Lung microvascular endothelial cell (primary cell): ENCODE results near the gene UBE2L3. TPM values are rescaled to one million over a fixed set of nuclear protein-coding genes. Genes with fewer than 3 reads are reported as not detected.
"Not testable (repeated sequence)": the region's sequence is repeated elsewhere in the genome, so short reads cannot be mapped to it uniquely, and the experiment has no call there.

ENCODE experiments used
- DNase-seq, 2 donors: peaks; one replicate each; pipeline versions ENCODE4 v3.0.0 to v3.0.0-alpha.2; 2010; ENCODE audit warnings: low read depth in 2 of 2
- total RNA-seq: library from RNA; depleted of rRNA; stranded (reverse); fragments of >200 nt; gene quantifications from 2 replicates; pipeline ENCODE4 v1.2.1, GENCODE V29; 2014

Gene UBE2L3
- total RNA-seq, 1 donor from 2014 or later: 21.4 TPM

DNA sequence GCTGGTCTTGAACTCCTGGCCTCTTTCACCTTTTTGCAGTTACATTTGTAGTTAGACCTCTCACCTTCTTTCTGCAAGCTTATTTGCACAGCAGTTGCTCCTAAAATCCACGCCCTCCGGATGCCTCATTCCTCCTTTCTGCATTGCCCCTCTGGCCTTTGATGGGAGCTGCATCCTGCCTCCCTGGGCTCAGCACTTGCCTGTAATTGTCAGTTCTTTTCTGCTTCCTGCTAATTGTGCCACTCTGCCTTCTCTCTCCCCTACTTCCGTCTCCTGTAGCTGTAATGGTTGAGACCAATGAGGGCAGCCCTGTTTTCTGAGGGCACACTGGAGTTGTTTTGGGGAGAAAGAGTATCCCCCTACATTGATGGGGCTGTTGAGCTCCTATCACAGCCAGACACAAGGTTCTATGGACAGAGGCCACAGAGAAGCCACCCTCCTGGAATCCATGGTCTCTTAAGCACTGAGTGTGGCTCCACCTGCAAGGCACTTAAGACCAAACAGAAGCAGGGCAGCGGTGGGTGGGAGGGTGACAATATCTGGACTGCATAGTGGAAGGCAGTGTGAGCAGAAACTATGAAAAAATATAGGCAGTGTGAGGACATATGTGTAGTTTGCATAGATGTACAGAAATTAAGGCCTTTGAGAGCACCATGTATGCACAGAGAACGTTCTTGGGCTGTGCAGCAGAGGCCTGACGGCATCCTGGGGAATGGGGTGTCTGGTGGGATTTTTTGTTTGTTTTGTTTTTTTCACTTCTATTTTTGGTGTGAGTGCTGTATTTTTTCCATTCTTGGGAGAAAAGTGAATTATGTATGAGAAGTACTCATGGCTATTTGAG, 31.8 kb downstream of the UBE2L3 start:
- peak in 1 of 2 donors; percentile 42 for DNase-seq

DNA sequence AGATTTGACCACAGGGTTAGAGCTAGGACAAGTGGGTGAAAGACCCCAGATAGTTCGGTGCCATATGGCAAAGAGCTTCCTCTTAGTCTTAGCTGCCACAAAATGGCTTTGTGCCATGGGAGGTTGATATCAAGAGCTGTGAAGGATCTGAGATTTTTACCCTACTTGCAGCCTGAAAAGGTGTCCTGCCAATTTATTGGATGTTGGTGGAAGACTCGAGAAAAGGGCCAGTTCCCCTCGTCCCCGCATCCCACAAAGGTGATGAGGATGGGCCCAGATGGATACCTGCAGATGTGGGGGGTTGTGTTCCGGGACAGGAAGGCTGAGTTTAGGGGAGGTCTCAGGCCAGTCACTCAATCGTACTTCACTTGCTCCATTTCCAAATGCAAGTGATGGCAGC, 35.1 kb downstream of the UBE2L3 start:
- DNase-seq: no peak

GRCh38 chr22:21603973-21604372, 36.5 kb downstream of the UBE2L3 start:
- no peak for DNase-seq

DNA sequence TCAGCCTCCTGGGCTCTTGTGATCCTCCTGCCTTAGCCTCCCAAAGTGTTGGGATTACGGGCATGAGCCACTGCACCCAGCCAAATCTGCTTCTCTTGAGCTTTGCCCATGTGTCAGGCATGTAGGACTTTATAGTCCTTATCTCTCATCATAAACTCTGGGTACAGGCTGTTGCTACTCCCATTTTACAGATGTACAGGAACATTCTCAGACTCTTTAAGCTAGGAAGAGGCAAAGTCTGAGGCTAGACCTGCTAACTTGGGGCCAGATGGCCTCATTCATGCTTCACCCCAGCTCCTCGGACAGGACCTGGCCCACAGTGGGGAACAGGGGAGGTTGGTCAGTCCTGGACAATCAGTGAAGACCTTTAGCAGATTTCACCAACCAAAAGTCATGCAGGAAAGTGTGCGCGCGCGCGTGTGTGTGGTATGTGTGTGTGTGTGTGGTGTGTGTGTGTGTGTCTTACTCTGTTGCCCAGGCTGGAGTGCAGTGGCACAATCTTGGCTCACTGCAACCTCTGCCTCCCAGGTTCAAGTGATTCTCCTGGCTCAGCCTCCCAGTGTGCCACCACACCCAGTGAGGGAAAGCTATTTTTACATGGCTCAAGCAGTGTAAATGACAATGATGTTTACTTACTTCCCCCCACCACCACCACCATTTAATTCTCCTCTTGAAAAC, 38.5 kb downstream of the UBE2L3 start:
- no peak for DNase-seq

DNA sequence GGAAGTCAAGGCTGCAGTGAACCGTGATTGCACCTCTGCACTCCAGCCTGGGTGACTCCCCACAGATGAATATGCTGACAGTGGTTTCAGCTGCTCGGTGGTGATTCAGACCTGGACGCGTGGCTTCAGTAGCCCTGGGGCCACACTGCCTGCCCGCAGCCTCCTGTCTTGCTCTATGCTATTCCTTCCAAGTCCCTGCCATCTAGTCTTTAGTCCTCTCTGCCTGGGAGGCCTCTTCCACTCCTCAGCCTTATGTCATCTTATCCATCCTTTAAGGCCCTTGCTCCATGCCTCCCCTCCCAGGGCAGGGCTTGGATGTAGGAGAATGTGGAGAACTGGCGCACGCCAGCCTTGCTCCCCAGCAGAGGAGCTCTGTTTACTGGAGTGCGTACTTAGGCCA, 39.3 kb downstream of the UBE2L3 start:
- DNase-seq: no peak

DNA sequence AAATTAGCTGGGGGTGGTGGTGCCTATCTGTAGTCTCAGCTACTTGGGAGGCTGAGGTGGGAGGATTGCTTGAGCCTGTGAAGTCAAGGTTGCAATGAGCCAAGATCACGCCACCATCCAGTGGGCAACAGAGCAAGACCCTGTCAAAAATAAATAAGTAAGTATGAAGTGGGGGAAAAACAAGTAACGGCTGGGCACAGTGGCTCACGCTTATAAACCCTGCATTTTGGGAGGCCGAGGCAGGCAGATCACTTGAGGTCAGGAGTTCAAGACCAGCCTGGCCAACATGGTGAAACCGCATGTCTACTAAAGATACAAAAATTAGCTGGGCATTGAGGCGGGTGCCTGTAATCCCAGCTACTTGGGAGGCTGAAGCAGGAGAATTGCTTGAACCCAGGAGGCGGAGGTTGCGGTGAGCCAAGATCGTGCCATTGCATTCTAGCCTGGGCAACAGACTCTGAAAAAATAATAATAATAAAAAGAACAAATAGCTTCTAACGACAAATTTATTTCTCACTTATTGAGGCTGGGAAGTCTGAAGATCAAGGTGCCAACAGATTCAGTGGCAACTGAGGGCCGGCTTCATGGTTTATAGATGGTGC, 42.1 kb downstream of the UBE2L3 start:
- not testable (repeated sequence) for DNase-seq

DNA sequence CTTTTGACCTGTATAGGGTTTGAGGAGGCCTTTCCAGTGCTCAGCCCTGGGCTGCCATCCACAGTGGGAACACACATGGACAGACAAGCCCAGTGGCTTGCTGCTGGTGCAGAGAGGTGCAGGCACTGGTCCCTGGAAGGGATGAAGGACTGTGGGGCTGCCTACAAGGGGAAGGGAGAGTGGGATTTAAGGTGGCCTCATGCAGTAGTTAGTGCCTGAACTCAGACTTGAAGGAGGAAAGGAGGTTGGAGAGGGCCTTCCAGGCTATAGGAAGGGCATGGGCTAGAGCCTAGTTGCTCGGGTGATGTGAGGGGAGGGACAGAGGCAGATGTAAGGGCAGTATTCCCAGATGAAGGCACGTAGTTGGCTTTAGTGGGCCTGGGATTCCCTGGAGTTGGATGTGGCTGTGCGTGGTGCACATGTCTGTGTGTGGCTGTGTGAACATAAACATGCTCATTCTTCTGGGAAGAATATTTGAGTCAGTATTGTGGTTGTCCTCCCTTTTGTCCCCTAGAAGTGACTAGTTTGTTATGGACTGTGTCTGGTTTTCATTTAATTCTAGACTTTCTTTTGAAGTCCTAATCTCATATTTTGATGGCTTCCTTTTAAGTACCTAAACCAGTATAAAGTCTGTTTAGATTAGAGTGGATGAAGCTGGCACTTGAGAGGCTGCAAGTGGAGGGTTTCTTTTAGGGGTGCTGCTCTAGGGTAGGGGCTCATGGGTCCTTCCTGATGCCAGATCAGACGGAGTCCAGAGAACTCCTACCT, 43.9 kb downstream of the UBE2L3 start:
- DNase-seq: no peak

GRCh38 chr22:21612858-21613257, 45.3 kb downstream of the UBE2L3 start:
- DNase-seq: no peak

DNA sequence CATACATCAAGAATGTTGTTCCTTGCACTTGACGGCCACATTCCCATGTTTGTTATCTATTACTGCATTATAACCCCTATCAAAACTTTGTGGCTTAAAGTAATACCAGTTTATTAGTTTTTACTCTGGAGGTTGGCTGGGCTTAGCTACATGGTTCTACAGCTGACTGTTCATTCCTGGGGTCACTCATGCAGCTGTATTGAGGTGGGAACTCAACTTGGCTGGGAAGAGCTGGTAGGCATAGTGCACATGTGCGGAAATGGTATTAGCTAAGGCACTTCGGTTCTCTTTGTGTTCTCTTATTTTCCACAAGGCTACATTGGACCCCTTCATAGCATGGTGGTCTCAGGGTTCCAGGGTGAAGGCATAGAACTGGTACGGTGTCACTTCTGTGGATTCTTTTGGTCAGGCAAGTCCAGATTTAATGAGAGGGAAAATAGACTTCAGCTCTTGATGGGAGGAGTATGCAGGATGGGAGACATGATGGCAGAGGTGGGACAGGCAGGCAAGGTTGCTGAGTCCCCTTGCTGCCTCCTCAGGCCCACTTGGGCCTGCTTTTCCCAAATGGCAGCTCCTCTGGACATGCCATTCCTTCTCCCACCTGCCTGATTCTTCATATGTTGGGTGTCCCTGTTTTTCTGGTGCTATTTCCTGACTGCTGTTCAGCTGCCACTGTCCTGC, 46.2 kb downstream of the UBE2L3 start:
- DNase-seq: no peak

- no peak for DNase-seq
Observed at GRCh38 chr22:21615731-21616130, 48.2 kb downstream of the UBE2L3 start.

DNA sequence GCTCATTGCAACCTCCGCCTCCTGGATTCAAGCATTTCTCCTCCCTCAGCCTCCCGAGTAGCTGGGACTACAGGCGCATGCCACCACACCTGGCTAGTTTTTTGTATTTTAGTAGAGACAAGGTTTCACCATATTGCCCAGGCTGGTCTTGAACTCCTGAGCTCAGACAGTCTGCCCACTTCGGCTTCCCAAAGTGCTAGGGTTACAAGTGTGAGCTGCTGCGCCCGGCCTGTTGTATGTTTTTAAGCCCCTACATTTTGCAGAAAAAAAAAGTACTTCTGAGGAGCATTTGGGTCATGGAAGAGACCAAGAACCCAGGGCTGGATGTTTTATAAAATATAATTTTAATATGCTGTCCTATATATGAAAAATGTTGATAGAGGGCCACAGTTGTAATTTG, 49.8 kb downstream of the UBE2L3 start:
- DNase-seq: not testable (repeated sequence)

DNA sequence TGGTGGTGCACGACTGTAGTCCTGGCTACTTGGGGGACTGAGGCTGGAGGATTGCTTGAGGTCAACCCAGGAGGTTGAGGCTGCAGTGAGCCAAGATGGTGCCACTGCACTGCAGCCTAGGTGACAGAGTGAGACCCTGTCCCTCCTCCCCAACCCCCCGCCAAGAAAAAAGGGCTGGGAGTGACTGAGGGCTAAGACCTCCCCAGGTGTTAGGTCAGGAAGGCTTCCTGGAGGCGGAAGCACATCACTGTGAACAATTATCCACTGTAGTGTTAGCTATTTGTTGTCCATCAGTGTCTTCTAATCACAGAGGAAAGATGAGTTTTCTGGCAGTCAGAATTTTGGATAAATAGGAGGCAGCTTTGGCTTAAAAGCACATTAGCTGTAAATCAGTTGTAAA, 53.5 kb downstream of the UBE2L3 start:
- no peak for DNase-seq

DNA sequence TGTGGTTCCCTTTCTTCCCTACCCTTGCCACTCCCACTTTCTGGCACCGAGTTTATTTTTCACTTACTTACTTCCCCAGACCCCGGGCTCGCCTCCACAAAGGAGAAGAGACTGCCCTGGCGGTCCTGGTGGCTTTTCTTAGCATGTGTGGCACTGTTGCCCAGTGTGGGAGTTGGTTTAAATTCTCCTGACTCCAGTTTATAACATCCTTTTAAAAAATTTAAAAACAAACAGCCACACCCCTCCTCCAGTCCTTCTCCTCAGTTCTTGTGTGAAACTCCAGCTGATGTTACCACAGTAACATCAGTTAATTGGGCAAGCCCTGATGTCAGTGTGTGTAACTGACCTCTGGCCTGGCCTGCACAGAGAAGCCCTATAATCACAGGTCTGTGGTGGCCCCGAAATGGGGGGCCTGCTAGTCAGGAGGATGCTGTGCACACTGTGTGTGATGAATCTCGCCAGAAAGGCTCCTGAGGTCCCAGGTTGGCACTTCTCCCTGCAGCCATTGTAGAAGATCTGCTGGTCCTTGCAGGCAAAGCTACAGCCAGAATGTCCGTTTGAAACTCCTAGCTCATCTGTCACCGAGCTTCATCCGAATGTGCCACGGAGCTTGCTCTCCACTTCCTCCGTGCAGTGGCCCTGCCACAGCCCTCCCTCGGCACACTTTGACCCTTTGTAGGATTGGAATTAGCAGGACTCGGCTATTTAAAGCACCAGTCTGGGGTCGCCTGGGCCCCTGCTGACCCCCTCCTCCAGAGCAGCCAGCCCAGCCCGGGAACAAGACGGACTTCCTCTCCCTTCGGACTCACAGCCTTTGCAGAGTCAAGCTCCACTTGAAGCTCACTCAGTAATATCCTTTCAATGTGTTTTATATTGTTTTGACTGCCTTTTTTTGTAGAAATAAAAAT, 54.8 kb downstream of the UBE2L3 start:
- no peak for DNase-seq

GRCh38 chr22:21622919-21623647, 55.6 kb downstream of the UBE2L3 start:
- no peak for DNase-seq

DNA sequence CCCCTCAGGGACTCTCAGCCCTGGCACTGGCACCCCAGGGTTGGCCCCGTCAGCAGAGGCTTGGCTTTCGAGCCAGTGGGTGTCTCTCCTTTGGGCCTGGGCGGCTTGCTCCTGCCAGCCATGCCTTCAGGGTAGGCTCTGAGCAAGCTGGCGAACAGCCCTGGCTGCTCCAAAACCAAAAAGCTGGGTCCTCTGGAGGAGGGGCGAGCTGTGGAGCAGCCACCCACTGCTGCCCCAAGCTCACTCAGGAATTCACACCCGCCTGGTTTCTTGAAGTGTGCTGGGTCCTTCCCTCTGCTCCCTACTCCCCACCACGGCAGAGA, 56.1 kb downstream of the UBE2L3 start:
- no peak for DNase-seq

DNA sequence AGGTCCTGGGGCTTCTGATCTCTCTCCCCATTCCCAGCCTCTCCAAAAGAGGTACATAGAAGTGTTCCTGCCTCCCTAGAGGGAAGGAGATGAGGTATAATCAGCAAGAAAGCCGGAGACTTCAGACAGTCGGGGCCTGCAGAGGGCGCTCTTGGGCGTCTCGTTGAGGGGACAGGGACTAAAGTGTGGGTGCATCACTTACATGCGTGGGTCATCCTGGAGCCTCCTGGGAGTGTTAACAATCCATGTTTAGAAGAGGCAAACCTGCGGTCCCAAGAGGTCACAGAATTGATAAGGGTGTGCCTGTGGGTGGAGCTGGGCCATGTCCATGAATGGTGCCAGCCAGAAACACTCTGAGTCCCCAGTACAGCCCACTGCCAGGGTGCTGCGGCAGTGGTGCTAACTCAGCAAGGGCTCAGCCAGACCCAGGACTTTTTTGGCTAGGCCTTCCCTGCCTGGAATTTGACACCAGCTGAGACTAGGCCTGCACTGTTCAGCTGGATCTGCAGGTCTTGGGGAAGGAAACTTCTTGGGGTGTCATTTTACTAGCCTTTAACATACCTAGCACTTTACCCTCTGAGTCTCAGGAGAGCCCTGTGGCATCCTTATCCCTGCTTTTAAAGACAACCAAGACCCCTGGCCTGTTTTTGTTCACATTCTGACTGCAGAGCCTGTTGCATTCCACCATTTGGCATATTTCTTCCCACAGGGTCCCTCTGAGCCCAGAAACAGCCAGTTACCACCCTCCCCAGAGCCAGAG, 56.8 kb downstream of the UBE2L3 start:
- peak in 1 of 2 donors; percentile 27 for DNase-seq

- no peak for DNase-seq
Observed at GRCh38 chr22:21624880-21625791, 57.6 kb downstream of the UBE2L3 start.
